Measurements from ENCODE around the gene RPA3. TPM values are rescaled to one million over a fixed set of nuclear protein-coding genes. Genes with fewer than 3 reads are reported as not detected.

RPA3 gene
- total RNA-seq, 3 donors from 2014 or later (not counting 1 experiment from before 2014, with no cell fraction given), result 14.2 to 25.9 (median 22.6) TPM

DNA sequence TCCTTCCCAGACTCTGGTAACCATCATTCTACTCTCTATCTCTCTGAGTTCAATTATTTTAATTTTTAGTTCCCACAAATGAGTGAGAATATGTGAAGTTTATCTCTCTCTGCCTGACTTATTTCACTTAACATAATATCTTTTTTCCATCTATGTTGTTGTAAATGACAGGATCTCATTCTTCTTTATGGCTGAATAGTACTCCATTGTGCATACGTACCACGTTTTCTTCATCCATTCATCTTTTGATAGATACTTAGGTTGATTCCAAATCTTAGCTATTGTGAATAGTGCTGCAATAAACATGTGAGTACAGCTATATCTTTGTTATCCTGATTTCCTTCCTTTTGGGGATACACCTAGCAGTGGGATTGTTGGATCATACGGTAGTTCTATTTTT is 23.9 kb downstream of the RPA3 start:
- Histone ChIP-seq H3K4me1 (ENCODE audit: control insufficient read depth, insufficient read depth, low read length) (no peaks in the 10 kb centered on the region), H3K36me3 (ENCODE audit: control insufficient read depth, insufficient read depth, low read length) (no peaks in the 10 kb centered on the region), H3K27ac (ENCODE audit: low read length) (no peak overlapping the region), H3K4me3 (ENCODE audit: low read length) (no peak overlapping the region), H3K27me3 (ENCODE audit: control insufficient read depth, insufficient read depth, low read length) (no peaks in the 10 kb centered on the region), H3K9me3 (ENCODE audit: control insufficient read depth, insufficient read depth, low read length) (no peaks in the 10 kb centered on the region)
- no peak for ATAC-seq
- TF ChIP-seq, protein P1, sequence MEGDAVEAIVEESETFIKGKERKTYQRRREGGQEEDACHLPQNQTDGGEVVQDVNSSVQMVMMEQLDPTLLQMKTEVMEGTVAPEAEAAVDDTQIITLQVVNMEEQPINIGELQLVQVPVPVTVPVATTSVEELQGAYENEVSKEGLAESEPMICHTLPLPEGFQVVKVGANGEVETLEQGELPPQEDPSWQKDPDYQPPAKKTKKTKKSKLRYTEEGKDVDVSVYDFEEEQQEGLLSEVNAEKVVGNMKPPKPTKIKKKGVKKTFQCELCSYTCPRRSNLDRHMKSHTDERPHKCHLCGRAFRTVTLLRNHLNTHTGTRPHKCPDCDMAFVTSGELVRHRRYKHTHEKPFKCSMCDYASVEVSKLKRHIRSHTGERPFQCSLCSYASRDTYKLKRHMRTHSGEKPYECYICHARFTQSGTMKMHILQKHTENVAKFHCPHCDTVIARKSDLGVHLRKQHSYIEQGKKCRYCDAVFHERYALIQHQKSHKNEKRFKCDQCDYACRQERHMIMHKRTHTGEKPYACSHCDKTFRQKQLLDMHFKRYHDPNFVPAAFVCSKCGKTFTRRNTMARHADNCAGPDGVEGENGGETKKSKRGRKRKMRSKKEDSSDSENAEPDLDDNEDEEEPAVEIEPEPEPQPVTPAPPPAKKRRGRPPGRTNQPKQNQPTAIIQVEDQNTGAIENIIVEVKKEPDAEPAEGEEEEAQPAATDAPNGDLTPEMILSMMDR (IDR thresholded peaks at IDR 0.05), result no peak
- no peak overlapping the region for H3K27ac Mint-ChIP-seq
- H3K36me3 Mint-ChIP-seq, result peaks cover 7% of the 10 kb centered on the region
- no peak for DNase-seq
- no peaks in the 10 kb centered on the region for H3K27me3 Mint-ChIP-seq (ENCODE audit: low read depth in 2 of 2)
- intact Hi-C loops (cut with micrococcal nuclease), result no loop called here
- 100% methylated on average over 1 of the region's 3 CpGs for WGBS (ENCODE audit: insufficient coverage)
- H3K4me3 Mint-ChIP-seq, result no peak overlapping the region
- H3K4me1 Mint-ChIP-seq, result peaks cover 9 to 11% of the 10 kb centered on the region in 2 donors
- H3K9me3 Mint-ChIP-seq, result peaks cover 2 to 3% of the 10 kb centered on the region in 2 donors

DNA sequence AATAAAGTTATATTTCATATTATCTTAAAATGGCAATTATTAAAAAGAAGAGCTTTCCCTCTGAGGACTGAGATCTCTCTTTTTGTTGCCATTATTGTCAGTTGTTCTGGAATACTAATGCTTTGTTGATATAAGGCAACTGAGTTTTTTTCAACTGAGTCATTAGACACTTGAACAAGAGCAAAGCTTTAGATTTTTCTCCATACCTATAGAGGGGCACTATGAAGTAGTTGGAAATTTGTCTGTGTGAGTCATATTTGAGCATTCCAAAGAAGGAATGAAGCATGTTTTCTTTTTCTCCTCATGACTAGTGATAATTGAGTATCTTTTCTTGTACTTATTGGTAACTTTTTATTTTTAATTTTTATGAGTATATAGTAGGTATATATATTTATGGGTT is 24.5 kb downstream of the RPA3 start:
- Histone ChIP-seq H3K9me3 (ENCODE audit: control insufficient read depth, insufficient read depth, low read length) (no peaks in the 10 kb centered on the region), H3K27ac (ENCODE audit: low read length) (no peak overlapping the region), H3K36me3 (ENCODE audit: control insufficient read depth, insufficient read depth, low read length) (no peaks in the 10 kb centered on the region), H3K27me3 (ENCODE audit: control insufficient read depth, insufficient read depth, low read length) (no peaks in the 10 kb centered on the region), H3K4me3 (ENCODE audit: low read length) (no peak overlapping the region), H3K4me1 (ENCODE audit: control insufficient read depth, insufficient read depth, low read length) (no peaks in the 10 kb centered on the region)
- H3K9me3 Mint-ChIP-seq, result peaks cover 2 to 3% of the 10 kb centered on the region in 2 donors
- TF ChIP-seq, protein P1 (IDR thresholded peaks at IDR 0.05), result no peak
- H3K4me3 Mint-ChIP-seq, result no peak overlapping the region
- peaks cover 12 to 14% of the 10 kb centered on the region in 2 donors for H3K4me1 Mint-ChIP-seq
- DNase-seq (no peak), ATAC-seq (no peak)
- intact Hi-C loops (cut with micrococcal nuclease), result no loop called here
- peaks cover 7% of the 10 kb centered on the region for H3K36me3 Mint-ChIP-seq
- no peaks in the 10 kb centered on the region for H3K27me3 Mint-ChIP-seq (ENCODE audit: low read depth in 2 of 2)
- H3K27ac Mint-ChIP-seq, result no peak overlapping the region

DNA sequence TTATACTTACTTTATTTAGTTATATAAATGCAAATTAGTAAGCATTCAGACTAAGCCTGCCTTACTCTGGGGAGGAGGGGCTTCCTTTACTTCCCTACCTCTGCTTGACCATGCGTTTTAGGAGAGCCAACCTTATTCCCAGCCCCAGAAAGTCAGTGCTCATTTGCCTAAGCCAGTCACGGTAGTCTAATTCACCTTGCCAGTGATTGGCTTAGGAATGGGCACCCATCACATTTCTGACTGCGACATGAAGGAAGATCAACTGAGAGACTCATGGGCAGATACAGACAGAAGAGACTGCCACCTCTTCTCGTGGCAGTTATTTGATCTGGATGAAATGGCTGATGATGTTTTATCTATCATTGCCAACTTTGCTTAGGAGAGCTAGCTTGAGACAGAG is 29.5 kb downstream of the RPA3 start:
- intact Hi-C loops (cut with micrococcal nuclease), result loop anchor here (10.0 kb wide), 1 partner anchor 436 kb away; no protein-coding TSS in a partner anchor

More for the DNA sequence above, 29.5 kb downstream of the RPA3 start:
- Histone ChIP-seq H3K9me3 (ENCODE audit: control insufficient read depth, insufficient read depth, low read length) (no peaks in the 10 kb centered on the region), H3K27me3 (ENCODE audit: control insufficient read depth, insufficient read depth, low read length) (no peaks in the 10 kb centered on the region), H3K27ac (ENCODE audit: low read length) (no peak overlapping the region), H3K4me3 (ENCODE audit: low read length) (no peak overlapping the region), H3K36me3 (ENCODE audit: control insufficient read depth, insufficient read depth, low read length) (no peaks in the 10 kb centered on the region), H3K4me1 (ENCODE audit: control insufficient read depth, insufficient read depth, low read length) (no peaks in the 10 kb centered on the region)
- Mint-ChIP-seq H3K27me3 (ENCODE audit: low read depth in 2 of 2) (no peaks in the 10 kb centered on the region), H3K27ac (no peak overlapping the region), H3K9me3 (no peaks in the 10 kb centered on the region), H3K4me1 (peaks cover 15 to 31% of the 10 kb centered on the region in 2 donors), H3K36me3 (no peaks in the 10 kb centered on the region), H3K4me3 (no peak overlapping the region)
- DNase-seq (no peak), ATAC-seq (no peak)
- TF ChIP-seq, protein P1 (IDR thresholded peaks at IDR 0.05), result no peak
- 96% methylated on average over 4 of the region's 4 CpGs for WGBS (ENCODE audit: insufficient coverage)
